Stimulated activated CD8-positive, alpha-beta memory T cell treated with anti-CD3 and anti-CD28 coated beads, Interleukin-7, amount 100 ng/mL, for 1 hour (primary cell): Measurements from ENCODE around the gene NFIB.

ENCODE experiments used
- DNase-seq, 2 donors: peaks; one replicate each; pipeline ENCODE4 v3.0.0-alpha.2; 2020; ENCODE audit warnings: low read depth in 2 of 2

The NFIB gene

GRCh38 chr9:14077672-14078071 is 236.3 kb downstream of the NFIB start:
- DNase-seq: no peak

DNA sequence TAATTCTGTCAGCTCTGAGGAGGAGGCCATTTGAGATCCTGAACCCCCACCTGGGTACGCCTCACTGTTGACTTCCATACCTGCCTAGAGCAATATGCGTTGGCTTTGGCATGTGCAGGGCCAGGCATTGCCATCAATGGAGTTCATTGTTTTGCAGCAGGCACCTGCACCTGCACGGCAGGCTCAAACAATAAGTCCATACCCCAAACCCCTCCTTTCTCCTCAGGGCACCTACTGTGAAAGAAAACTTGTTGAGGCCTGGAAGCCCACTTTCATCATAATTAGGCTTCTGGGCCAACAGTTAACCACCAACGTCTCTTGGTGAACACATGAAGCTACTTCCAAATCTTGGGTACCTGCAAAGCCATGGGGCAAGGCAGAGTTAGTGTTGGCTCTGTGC is 238.7 kb downstream of the NFIB start:
- DNase-seq: no peak

GRCh38 chr9:14072850-14073249 is 241.1 kb downstream of the NFIB start:
- DNase-seq: no peak

DNA sequence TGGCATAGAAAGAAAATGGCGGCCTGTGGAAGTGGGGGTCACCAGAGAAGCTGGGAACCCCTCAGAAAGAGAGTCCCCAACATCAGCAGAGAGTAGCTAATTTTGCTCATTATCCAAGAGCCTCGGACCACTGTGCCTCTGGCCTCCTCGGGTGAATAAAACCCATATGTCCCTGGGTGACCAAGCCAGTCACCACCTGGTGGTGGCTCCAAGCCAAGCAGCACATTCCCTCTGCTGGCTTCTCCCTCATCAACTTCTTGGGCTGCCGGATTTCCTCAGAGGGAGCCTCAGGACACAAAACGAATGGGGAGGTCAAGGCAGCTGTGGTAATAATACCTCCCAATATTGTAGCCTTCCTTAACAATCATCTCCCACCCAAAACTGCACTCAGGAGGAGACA is 242.5 kb downstream of the NFIB start:
- no peak for DNase-seq

DNA sequence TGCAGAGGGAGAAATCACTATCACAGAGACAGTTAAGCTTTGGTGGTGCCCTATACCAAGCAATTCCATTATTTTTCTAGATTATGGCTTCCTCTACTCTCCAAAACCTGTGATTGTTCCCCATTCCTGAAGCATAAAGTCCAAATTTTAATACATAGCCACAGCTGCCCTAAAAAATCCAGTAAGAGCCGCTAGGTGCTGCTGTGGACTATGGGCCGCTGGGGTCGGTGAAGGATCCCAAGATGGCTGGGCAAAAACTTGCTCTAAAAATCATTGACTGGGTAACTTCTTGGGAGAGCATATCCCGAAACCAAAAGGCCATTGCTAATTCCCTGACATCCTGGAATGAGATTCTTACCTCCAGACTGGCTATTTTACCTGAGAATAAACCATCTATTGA is 245.3 kb downstream of the NFIB start:
- no peak for DNase-seq

DNA sequence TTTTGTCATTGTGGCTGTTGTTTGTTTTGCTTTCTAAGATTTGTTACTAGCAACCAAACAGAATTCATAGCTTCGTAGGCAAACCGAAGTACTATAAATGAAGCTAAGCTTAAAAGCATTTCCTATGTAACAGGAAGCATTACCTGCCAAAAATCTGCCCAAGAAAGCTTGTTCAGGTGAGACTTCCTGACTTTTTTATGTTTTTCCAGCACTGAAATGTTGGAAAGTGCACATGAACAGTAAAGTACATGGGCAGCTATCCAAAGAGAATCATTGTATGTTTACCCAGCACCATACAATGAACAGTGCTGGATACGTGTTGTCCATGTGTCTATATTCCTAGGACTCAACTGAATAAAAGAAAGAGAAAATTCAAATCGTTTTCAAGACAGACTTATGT is 247.1 kb downstream of the NFIB start:
- DNase-seq: no peak

DNA sequence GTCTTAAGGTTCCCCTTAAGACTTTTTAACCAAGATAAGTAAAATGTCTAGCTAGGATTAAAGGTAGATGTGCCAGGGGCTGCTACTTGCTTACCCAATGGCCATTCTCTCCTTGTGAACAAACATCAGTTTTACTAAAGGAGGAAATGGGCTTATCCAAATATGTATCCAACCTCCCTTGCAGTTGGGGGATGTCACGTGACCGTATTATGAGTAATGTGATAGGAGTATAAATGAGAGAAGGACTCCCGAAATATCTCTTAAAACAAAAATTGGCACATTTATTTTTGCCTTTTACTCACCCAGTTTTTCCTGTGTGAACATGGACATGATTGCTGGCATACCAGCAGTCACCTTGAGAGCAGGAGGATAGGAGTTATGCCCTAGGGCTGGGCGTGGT is 247.9 kb downstream of the NFIB start:
- no peak for DNase-seq

DNA sequence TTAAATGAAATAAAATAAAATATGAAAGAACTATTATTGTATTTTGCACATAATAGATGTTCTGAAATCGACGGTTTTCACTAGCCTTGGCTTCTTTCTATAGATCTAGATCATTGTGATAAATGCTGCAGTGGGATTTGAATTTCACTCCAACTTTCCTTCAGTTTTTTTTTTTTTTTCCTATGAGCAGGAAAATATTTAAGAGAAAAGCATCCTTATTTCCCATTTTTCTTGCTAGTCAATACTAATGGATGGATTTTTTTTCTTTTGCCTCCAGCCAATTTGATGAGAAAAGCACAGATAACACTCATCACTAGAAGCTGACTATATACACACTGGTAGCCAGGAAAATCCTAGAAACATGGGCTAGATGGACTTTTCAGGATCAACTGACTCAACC is 249.0 kb downstream of the NFIB start:
- DNase-seq: no peak

DNA sequence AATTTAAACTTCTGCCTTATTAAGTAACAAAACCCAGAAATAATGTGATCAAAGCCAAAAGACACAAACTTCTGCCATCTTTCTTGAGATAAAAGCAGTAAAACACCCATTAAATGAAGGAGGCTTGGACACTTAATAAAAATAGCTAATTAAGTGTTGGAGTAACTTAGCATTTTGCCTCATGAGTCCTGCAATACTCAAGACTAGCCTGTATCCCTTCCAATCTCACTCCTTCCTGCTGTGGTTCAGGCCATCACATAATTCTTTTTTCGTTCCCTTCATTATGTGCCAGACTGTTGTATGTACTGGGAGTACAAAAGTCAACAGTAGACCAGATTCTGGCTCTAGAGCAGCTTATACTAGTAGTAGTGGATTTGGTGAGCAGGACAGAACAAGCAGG is 250.2 kb downstream of the NFIB start:
- DNase-seq: no peak

DNA sequence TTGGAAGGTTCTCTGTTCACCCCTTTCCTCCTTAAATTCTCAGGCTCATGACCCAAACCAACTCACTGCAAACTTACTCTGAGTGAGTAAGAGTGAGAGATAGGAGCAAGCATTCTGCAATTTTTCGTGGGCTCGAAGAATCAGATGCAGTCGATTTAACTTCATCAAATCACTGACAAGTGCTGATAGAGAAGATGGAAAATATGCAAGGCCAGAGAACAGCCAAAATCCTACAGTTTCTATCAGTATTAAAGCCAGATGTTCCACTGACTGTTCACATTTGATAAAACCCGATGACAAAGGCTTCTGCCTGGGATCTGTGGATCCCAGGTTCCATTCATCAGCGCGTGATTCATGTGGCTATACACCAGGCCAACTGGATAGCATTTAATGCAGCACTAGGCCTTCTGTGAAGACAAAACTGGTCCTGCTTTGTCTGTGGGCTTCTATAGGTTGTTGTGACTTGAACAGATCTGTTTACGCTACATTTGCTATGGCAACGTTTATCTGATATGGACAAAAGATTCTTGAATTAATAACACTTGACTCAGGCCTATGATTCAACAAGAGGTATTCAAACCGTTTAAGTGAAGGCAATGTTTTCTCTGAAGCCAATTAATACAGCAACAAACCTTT is 251.2 kb downstream of the NFIB start:
- no peak for DNase-seq

- DNase-seq: no peak
These were observed 251.9 kb downstream of the NFIB start for GRCh38 chr9:14061936-14062585.

GRCh38 chr9:14058325-14058688 is 255.6 kb downstream of the NFIB start:
- no peak for DNase-seq

- DNase-seq: no peak
These were observed 256.3 kb downstream of the NFIB start for GRCh38 chr9:14057368-14058324.

GRCh38 chr9:14056316-14056861 is 257.6 kb downstream of the NFIB start:
- no peak for DNase-seq

- DNase-seq: no peak
These were observed 259.8 kb downstream of the NFIB start for GRCh38 chr9:14054096-14054495.

DNA sequence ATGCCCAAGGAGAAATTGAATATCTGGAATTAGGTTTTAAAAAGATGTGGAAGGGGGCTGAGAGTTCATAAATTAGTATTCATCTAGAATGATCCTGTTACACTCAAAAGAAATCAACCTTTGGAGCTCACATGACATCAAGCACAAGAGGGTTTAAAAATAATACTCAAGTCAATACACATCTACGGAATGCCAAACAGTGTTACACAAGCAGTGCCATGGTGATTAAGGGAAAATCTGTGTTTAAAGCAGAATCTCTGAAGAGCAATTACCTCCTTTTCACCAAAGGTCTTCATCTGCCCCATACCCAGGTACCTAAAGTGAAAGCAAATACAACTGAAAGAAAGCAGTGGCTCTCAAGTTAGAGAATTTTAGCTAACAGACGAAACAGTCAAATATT is 261.6 kb downstream of the NFIB start:
- DNase-seq: no peak

DNA sequence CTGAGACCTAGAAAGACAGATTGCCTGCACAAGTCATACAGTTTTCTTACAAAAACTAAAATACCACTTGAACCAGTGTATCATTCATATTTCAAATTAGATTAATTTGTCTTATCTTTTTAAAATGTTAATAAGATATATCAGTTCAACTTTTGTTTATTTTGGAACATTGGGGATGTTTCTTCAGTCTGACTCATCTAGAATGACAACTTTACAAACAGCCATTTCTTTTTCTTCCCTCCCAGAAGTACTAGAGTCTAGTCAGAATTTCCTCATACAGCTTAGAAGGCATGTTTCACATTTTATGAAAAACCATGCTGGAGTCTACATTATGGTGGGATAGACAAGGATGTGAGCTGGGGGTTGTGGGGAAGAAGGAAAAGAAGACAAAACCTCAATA is 262.5 kb downstream of the NFIB start:
- DNase-seq: no peak

DNA sequence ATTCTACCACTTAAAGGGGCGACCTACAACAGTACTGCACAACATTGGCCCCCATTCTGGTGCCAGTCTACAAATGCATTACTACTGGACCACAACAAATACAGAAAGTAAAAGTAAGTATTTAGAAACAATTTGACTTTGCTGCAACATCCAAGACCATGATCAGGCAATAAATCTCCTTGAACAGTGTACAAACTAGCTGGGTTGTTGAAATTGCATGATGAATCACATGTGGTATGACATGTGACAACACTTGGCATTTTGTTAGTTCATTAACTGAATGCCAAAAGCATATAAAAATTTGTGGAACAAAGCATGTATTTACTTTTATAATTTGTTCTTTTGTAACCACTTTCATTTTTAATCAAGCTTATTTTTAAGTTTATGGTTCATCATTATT is 270.5 kb downstream of the NFIB start:
- DNase-seq: no peak

- no peak for DNase-seq
These were observed 276.6 kb downstream of the NFIB start for GRCh38 chr9:14037331-14037730.

GRCh38 chr9:14033067-14033466 is 280.9 kb downstream of the NFIB start:
- DNase-seq: no peak
